ENCODE results near the gene FAM181A. TPM values are rescaled to one million over a fixed set of nuclear protein-coding genes. Genes with fewer than 3 reads are reported as not detected.

Gene FAM181A
- total and polyA plus RNA-seq, 10 of the 15 experiments (the other 5 are each of a cell fraction or from before 2014, with no cell fraction given) = not detected

DNA sequence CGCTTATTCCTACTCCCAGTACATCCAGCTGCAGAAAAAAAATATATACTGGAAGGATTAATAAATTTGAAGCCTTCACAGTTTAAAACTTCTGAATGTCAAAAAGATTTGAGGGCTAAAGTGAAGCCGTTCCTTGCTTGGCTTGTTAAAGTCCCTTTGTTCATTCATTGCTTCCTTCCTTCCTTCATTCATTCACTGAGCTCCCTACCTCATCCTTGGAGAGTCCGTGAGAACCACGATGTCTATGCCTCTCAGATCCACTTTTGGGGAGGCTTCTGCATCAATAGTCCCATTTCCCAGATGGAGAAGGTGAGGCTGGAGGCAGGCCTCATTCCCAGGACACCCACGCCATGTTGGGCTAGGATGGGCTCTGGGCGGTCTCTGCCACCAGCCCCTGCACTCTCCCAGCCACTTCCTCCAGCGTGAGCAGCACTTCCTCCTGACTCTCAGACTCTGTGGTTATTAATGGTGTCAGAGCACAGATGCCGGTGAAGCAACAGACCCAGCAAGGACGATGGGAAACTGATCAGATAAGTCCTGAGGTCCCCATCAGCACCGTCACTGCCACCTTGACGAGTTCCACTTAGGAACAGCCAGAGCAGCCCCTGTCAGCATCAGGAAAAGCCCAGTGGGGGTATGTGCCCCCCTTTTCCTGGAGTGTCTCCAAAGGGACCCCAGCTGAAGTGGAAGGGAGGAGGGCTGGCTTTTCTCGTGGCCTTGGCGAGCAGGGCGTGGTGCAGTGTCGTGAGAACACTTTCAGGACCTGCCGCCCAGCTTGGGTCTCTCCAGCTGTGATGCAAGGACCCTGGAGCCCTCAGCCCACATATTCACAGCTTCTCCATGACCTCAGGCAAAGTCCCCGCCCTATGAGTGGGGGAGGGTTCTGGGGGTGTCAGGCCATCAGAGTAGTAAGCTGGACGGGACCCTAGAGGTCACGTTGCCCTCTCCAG lies 28.0 kb downstream of the FAM181A start (continued):
- TF ChIP-seq, protein P1, sequence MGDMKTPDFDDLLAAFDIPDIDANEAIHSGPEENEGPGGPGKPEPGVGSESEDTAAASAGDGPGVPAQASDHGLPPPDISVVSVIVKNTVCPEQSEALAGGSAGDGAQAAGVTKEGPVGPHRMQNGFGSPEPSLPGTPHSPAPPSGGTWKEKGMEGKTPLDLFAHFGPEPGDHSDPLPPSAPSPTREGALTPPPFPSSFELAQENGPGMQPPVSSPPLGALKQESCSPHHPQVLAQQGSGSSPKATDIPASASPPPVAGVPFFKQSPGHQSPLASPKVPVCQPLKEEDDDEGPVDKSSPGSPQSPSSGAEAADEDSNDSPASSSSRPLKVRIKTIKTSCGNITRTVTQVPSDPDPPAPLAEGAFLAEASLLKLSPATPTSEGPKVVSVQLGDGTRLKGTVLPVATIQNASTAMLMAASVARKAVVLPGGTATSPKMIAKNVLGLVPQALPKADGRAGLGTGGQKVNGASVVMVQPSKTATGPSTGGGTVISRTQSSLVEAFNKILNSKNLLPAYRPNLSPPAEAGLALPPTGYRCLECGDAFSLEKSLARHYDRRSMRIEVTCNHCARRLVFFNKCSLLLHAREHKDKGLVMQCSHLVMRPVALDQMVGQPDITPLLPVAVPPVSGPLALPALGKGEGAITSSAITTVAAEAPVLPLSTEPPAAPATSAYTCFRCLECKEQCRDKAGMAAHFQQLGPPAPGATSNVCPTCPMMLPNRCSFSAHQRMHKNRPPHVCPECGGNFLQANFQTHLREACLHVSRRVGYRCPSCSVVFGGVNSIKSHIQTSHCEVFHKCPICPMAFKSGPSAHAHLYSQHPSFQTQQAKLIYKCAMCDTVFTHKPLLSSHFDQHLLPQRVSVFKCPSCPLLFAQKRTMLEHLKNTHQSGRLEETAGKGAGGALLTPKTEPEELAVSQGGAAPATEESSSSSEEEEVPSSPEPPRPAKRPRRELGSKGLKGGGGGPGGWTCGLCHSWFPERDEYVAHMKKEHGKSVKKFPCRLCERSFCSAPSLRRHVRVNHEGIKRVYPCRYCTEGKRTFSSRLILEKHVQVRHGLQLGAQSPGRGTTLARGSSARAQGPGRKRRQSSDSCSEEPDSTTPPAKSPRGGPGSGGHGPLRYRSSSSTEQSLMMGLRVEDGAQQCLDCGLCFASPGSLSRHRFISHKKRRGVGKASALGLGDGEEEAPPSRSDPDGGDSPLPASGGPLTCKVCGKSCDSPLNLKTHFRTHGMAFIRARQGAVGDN (IDR thresholded peaks at IDR 0.05) = peak; percentile 79; the same call in 1 of the 2 replicates
- TF ChIP-seq CBX3 (IDR thresholded peaks at IDR 0.05; ENCODE audit: borderline replicate concordance, low read depth) (no peak), SPI1 (IDR thresholded peaks at IDR 0.05; ENCODE audit: borderline replicate concordance, insufficient read depth, low read depth, low read length) (peak; percentile 94), MTA2 (IDR thresholded peaks at IDR 0.05; ENCODE audit: low read depth) (no peak), SIX5 (IDR thresholded peaks at IDR 0.05; ENCODE audit: low read depth, low read length, severe bottlenecking) (no peak), TBL1XR1 (IDR thresholded peaks at IDR 0.05; ENCODE audit: low read depth, low read length) (no peak), SIN3A (IDR thresholded peaks at IDR 0.05; ENCODE audit: low read depth, low read length) (no peak), EZH2 (IDR thresholded peaks at IDR 0.05; ENCODE audit: borderline replicate concordance, control insufficient read depth, low read depth, low read length) (no peak), BCL11A (IDR thresholded peaks at IDR 0.05; ENCODE audit: low read depth, low read length) (no peak), MXI1 (IDR thresholded peaks at IDR 0.05; ENCODE audit: low read depth, low read length) (0 out of 2 replicates have a peak, but pooled peaks have one; percentile 28), BACH1 (IDR thresholded peaks at IDR 0.05; ENCODE audit: borderline replicate concordance) (no peak), CREM (IDR thresholded peaks at IDR 0.05; ENCODE audit: low read depth) (peak; percentile 9; the same call in 1 of the 2 replicates)
- TF ChIP-seq, protein P2, sequence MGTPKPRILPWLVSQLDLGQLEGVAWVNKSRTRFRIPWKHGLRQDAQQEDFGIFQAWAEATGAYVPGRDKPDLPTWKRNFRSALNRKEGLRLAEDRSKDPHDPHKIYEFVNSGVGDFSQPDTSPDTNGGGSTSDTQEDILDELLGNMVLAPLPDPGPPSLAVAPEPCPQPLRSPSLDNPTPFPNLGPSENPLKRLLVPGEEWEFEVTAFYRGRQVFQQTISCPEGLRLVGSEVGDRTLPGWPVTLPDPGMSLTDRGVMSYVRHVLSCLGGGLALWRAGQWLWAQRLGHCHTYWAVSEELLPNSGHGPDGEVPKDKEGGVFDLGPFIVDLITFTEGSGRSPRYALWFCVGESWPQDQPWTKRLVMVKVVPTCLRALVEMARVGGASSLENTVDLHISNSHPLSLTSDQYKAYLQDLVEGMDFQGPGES (IDR thresholded peaks at IDR 0.05) = no peak
- TF ChIP-seq, protein P3, sequence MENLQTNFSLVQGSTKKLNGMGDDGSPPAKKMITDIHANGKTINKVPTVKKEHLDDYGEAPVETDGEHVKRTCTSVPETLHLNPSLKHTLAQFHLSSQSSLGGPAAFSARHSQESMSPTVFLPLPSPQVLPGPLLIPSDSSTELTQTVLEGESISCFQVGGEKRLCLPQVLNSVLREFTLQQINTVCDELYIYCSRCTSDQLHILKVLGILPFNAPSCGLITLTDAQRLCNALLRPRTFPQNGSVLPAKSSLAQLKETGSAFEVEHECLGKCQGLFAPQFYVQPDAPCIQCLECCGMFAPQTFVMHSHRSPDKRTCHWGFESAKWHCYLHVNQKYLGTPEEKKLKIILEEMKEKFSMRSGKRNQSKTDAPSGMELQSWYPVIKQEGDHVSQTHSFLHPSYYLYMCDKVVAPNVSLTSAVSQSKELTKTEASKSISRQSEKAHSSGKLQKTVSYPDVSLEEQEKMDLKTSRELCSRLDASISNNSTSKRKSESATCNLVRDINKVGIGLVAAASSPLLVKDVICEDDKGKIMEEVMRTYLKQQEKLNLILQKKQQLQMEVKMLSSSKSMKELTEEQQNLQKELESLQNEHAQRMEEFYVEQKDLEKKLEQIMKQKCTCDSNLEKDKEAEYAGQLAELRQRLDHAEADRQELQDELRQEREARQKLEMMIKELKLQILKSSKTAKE (IDR thresholded peaks at IDR 0.05; ENCODE audit: low read depth, poor library complexity, severe bottlenecking) = no peak
- TF ChIP-seq, protein P4, sequence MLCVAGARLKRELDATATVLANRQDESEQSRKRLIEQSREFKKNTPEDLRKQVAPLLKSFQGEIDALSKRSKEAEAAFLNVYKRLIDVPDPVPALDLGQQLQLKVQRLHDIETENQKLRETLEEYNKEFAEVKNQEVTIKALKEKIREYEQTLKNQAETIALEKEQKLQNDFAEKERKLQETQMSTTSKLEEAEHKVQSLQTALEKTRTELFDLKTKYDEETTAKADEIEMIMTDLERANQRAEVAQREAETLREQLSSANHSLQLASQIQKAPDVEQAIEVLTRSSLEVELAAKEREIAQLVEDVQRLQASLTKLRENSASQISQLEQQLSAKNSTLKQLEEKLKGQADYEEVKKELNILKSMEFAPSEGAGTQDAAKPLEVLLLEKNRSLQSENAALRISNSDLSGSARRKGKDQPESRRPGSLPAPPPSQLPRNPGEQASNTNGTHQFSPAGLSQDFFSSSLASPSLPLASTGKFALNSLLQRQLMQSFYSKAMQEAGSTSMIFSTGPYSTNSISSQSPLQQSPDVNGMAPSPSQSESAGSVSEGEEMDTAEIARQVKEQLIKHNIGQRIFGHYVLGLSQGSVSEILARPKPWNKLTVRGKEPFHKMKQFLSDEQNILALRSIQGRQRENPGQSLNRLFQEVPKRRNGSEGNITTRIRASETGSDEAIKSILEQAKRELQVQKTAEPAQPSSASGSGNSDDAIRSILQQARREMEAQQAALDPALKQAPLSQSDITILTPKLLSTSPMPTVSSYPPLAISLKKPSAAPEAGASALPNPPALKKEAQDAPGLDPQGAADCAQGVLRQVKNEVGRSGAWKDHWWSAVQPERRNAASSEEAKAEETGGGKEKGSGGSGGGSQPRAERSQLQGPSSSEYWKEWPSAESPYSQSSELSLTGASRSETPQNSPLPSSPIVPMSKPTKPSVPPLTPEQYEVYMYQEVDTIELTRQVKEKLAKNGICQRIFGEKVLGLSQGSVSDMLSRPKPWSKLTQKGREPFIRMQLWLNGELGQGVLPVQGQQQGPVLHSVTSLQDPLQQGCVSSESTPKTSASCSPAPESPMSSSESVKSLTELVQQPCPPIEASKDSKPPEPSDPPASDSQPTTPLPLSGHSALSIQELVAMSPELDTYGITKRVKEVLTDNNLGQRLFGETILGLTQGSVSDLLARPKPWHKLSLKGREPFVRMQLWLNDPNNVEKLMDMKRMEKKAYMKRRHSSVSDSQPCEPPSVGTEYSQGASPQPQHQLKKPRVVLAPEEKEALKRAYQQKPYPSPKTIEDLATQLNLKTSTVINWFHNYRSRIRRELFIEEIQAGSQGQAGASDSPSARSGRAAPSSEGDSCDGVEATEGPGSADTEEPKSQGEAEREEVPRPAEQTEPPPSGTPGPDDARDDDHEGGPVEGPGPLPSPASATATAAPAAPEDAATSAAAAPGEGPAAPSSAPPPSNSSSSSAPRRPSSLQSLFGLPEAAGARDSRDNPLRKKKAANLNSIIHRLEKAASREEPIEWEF (IDR thresholded peaks at IDR 0.05; ENCODE audit: insufficient replicate concordance, low read depth, low read length) = peak; percentile 54
